HG03066 (cell line): ENCODE results near the gene RANBP3L.
A peak's percentile ranks its signal among the peaks of the same experiment; 100 is the strongest.

Source experiments
- ATAC-seq: cut with Tn5 transposase; IDR thresholded peaks from one replicate; pipeline ENCODE4 v1.9.1; 2021; ENCODE audit warnings: low read depth; ENCODE audit not compliant: unreplicated experiment

The RANBP3L gene

DNA sequence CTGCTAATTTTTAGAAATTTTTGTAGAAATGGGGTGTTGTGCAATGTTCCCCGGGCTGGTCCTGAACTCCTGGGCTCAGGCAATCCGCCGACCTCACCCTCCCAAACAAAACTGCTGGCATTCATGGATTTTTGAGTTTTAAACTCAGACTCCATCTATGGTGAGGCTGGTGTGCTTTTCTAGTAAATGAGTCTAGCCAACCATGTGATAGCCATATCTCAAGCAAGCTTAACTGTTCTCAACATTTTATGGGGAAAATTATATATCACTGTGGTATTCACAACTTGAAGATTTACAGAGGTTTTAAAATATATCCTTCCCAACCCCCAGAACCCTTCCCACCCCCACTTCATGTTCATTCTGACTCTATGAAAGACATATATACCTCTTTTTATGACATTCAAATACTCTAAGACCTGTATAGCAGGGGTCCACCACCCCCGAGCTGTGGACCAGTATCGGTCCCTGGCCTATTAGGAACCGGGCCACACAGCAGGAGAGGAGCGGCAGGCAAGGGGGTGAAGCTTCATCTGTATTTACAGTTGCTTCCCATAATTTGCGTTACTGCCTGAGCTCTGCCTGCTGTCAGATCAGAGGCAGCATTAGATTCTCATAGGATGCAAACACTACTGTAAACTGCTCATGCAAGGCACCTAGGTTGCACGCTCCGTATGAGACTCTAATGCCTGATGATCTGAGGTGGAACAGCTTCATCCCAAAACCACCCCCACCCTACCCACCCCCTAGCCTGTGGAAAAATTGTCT, 55.5 kb downstream of the RANBP3L start:
- no peak for ATAC-seq

DNA sequence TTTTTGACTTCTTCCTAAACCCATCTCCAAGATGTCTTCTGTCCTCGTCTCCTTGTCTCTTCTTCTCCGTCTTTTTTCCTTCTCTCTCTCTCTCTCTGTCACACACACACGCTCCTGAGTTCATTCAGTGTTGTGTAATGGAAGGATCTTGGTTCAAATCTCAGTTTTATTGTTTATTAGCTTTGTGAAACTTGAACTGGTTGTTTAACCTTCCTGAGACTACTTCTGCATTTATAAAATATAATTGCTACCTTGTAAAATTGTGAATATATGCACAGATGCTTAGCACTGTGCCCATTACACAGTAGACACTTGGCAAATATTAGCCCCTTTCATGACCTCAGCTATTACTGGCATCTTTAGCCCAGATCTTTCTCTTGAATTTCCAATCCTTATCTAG, 57.6 kb downstream of the RANBP3L start:
- no peak for ATAC-seq

DNA sequence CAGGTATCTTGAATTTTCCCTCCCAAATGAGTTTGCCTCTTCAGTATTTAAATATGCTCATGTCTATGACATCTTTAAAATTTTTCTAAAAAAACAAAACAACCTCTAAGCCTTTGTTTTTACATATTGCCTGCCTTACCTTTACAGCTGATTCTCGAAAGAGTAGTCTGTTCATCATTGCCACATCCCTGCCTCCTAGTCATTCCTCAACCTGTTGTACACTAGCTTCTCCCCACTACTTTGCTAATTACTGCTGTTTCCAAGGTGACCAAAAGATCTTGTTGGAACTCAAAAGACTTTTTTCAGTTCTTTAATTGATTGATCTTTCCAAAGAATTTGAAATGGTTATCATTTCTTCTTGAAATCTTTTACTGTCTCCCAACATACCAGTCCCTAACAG, 58.0 kb downstream of the RANBP3L start:
- no peak for ATAC-seq

DNA sequence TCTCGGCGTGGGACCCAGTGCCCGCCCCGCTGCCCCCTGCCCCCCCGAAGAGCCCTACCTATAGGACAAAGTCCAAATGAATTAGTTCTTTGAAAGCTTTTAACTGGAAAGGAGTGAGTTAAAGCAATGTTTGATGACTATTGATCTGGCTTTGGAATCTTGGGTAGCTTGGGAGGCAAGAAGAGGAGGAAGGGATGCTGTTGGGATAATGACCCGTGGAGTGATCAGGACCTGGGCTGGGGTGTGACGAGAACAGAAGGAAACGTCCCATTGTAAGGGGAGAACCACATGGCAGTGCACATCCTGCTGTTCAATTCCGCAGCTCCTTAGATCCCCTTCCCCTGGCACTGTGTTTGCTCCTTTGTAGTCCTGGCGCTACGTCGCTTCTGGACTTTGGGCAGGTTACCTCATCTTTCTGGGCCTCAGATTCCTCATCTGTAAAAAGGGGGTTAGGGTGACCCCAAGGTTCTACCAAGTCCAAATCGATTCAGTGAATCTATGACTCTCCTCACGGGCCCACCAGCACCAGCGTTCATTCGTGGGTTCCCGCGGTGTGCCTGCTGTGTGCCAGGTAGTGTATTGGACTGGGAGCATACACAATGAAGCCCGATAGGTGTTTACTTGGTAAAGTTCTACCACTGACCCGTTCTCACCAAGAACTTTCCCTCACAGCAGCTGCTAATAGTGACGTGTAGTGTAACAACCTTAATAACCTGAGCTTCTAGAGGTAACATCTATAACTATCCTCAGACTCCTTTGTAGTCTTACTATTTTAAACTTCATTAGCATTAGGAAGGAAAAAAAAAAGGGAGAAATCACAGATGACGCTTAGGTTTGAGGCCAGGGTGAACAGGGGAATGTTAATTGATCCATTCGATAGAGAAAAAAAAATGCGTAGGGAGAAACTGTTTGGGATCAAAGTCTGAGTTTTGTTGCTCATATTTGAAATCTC, 58.9 kb downstream of the RANBP3L start:
- ATAC-seq, result no peak

DNA sequence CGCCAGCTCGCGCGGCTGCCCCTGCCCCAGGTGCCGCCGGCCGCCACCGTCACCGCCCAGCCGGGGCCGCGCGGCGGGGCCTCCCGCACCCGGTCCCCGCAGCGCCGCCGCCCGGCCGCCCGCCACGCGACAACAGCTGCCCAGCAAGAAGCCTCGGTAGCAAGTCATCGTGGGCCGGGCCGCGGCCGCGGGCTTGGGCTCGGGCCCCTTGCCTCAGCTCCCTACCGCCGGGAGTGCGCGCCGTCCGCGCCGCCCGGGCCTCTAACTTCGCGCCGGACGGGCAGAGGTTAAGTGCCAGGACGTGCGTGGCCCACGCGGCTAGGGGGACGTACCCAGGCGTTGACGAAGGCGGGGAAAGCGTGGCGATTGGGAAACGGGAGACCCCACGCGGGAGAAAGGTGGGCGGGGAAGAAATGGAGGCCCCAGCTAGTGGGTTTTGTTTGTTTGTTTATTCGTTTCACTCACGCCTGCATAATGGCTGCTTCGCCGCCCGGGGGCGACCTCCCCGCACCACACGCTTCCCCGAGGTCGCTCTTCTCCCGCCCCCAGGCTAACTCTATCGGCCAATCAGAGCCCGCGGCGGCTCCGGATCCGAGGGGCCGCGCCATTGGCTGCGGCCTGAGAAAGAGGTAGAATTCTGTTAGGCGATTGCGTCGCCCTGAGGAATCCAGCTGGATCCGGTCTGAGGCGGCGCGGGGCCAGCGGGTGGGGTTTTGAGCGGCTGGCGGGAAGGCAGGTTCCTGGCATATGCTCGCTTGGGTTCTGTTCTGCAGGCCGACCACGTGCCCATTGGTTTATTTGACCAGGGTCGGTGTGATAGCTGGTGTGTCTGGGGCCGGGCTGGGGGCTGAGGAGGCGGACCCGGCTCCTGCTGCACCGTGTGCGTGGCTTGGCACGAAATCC, 59.8 kb downstream of the RANBP3L start, which contains the start of gene NADK2:
NADK2 (minus strand) TSS at position 295 of the 903 bp plus-strand sequence; CDS start at position 168, 127 bp downstream.
- peak; percentile 86 for ATAC-seq

DNA sequence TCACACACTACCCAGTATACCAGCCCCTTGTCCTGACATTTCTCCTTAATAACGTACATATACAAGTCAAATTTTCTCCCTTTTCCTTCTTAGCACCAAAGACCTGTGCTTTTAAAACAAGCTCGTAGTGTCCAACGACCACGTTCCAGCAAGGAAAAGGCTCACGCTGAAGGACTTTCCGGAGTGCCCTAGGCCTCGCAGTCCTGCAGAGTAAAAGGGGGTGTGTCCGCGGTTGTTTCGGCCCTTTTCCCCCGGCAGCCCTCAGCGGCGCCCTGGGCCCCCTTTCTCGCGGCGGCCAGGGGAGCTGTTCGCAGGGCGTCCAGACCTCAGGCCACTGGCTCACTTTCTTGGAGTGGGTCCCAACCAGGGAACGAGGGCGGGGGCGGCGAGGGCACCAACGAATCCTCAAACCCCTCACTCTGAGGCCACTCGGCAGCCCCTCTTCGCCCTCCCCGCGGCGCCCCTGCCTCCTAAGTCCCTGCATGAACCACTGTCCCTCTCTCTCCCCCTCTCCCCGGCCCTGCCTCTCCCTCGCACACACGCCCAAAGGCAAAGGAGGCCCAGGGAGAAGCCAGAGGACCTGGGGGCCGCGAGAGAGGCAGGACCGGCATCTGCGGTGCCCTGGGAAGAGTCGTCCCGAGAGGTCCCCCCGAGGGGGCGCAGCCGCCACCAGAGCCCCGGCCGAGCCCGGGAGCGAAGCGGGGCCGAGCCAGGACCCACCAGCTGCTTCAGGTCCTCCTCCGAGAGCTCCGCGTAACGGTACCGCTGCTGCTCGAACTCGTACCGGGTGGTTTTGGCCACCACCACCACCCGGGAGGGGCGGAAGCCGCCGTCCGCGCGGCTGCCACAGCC, 60.7 kb downstream of the RANBP3L start:
- peak; percentile 35 for ATAC-seq

DNA sequence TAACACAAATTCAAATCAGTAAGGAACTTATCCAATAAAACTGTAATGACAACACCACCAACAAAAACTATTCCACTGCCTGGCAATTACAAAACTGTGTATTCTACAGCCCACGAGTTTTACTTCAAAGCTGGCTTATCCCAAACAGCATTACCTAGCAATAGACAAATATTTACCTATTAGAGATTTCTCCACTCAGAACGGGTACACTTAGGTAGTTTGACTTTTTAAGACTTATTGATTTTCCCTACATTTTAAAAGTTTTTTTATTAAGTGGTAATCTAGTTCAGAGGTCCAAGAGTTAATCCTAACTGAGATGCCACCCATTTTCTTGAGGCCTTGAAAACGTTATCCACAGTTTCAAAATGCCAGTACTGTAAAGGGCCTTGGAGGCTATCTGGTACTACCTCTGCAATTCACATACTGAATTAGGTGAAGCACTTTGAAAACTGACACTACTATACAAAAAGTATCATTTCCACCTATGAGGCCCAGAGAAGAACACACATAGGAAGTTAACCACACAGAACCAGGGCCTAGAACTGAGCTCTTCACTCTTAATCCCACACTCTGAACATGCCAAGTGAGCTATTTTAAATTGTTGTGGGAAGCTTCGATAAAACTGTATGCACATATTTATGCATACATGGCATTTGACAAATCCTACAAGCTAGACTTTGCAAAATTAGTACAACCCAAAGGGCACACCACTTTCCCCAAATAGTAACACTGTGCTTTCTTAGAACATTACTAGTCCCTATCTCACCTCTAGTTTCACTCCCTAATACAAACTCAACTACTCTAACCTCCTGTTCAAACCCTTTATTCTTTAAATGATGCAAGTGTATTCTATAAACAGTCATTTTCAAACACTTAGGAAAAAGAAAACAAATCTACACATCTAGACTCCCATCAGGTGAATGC, 62.1 kb downstream of the RANBP3L start:
- no peak for ATAC-seq

DNA sequence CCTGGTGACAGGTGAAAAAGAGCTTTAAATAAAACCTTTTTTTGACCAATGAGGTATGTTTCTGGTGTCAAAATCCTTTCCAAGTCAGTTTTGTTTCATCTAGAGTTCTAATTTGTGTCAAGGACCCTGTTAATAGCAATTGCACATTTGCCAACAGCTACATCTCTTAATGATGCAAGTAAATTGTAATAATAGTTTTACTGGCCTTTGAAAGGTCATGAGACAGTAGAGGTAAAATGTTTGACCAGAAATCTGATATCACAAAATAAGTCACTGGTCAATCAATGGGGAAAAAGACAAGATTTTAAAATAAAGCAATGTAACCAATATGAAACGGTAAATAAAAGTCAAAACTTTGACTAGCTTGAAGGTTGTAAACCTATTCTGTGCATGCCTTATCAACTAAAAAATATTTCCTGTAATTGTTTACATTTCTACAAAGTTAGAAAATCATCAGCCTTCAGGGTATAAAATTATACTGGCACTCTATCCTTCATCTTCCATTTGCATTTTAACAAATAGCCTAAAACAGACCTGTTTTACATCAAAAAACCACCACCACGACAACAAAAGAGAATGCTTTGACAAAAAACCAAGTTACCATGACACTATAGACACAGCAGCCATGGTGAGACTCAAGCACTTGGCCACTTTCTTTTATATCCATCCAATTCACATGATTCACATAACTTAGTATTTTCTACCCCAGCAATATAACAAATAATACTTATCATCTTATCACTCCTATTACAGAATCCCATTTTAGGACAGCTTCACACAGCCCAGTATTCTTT, 63.0 kb downstream of the RANBP3L start:
- no peak for ATAC-seq

DNA sequence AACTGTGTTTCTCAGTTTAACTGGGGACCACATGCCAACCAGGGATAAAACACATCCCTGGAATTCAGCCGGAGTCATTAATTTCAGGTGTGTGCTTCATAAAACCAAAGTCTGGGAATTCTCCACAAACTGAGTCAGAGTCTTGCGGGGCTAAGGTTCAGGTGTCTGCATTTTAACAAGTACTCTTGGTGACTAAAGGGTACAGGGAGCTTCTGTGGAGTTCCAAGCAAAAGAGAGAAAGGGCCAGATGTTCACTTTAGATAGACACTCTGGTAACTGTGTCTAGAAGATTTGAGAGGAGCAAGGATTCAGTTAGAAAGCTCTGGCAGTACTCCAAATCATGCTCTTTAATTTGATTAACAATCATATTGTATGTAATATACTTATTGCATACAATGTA, 64.0 kb downstream of the RANBP3L start:
- ATAC-seq, result no peak

DNA sequence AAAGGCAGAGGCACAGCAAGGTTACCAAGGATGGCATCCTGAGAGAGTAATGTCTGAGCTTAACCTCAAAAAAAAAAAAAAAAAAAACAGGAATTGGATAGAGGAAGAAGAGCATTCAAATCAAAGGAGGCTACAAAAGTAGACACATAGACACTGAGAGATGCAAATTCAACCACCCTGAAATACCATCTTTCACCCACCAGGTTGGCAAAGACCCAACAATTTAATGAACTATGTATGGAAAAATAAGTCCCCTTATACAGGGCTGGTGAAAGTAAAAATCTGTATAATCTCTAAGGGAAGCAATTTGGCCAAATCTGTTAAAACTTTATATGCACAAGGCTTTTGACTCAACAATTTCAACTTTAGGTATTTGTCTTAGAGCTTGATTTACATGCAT, 64.9 kb downstream of the RANBP3L start:
- ATAC-seq, result no peak

DNA sequence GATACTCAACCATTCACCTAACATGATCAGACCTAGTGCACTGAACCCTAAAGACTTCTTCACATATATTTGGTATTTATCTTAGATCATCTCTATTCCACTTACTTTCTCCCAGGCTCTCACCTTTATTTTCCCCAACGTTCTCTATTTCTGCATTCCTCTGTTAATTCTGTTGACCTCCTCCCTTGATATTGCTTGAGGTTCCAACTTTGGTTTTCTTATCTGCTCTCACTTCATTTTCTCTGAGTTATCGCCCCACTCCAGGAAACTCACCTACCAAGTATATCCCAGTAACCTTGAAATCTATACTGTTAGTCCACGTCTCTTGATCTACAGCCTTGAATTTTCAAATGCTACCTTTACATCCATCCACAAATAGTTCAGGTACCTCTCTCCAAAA, 69.2 kb downstream of the RANBP3L start:
- no peak for ATAC-seq

DNA sequence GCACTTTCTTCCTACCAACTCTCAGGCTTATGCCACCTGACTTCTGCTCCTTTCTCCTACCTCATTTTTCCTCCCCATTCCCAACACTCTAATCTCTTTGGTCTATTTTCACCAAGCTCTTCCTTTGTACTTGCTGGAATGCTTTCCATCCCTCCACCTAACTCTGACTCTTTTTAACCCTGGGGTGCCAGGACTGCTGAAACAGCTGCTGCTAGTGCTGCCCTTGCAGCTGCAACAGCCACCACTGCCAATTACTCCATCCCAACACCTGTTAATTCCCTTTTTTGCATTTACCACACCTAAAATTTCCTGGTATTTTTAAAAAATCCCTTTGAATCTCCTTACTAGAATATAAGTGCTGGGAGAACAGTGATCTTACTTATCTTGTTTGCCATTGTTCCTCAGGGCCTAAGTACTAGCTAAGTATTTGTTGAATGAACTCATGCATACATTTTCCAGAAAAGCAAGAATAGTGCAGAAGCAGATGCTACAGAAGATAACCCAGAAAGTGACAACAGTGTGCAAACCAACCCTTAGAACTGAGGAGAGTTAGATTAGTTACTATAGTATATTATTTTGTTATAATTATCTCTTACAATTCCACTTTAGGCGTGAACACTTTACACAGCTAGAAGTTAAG, 71.4 kb downstream of the RANBP3L start:
- ATAC-seq, result no peak

DNA sequence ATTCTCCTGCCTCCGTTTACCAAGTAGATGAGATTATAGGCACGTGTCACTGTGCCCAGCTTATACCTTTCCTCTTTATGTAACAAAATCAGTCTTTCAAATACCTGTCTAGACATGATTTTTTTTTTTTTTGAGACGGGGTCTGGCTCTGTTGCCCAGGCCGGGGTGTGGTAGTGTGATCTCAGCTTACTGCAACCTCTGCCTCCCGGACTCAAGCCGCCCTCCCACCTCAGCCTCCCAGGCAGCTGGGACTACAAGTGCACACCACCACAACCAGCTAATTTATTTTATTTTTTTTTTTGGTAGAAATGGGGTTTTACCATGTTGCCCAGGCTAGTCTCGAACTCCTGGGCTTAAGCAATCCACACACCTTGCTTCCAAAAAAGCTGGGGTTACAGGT, 73.2 kb downstream of the RANBP3L start:
- ATAC-seq, result no peak

DNA sequence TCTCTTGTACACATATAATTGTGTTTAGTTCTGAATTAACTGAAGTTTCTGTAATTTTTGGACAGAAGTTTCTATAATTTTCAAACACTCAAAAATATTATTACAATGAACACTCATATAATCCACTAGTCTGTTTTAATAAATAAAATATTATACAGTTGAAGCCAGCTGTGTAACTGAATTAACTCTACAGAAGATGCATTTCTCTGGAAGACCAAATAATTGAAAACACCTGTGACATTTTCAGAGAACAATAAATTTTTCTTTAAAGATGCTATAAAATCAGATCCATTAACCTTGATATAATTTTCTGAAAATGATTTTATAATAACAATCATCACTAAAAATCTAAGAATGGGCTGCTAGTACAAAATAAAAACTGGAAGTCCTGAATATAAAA, 74.7 kb downstream of the RANBP3L start:
- ATAC-seq, result no peak

DNA sequence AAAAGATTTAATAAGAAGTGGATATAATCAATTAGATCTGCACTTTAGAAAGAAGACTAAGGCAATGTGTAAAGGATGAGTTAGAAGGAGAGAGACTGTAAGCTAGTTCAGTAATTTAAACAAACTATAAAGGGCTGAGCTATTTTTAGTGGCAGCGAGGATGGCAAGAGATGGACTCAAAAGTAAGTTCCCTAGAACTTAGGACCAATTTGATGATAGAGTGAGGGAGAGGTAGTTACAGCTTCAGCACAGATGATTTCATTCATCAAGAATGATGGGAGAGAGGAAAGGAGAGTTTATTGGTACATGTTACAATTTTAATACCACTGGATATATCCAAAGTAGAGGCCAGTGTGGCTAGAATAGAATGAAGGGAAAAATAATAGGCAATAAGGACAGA, 79.1 kb downstream of the RANBP3L start:
- no peak for ATAC-seq

DNA sequence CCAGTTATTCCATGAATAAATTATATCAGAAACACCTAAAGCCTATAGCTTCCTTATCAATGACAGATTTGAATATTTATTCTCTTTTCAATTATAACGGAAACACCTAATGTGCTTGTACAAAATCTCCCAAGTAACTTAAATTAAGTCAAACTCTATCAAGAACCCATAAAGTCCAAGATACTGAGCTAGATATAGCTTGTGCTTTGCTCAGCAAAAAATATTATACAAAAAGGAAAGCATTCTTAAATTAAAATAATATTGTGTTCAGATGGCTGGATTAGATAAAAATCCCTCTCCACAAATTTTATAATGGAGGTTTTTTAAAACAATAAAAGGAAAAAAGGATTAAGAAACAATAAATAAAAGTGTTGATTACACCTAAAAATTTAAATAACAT, 83.7 kb downstream of the RANBP3L start:
- ATAC-seq, result no peak

DNA sequence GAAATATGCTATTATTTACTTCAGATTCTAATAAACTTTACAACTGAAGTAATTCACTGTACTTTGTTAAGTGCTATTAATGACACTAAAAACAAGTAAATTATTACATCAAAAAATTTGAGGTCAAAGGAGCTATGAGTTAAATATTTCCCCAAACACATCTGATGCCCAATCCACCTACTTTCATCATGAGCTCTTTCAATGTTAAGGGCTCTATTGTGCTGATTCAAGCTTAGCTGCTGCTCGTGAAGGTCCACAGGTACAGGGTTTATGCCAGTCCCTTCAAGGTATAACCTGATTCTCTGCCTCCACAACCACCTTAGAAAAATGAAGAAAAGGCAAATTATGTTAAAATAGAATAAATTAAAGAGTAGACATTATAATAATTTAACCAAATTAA, 84.1 kb downstream of the RANBP3L start:
- no peak for ATAC-seq
